Epithelial cell of prostate (primary cell): ENCODE results near the gene SNTA1.
A peak's percentile ranks its signal among the peaks of the same experiment; 100 is the strongest.
"Not testable (repeated sequence)": the region's sequence is repeated elsewhere in the genome, so short reads cannot be mapped to it uniquely, and the experiment has no call there.

Experiments used
- DNase-seq: peaks from one replicate; pipeline ENCODE4 v3.0.0-alpha.2; 2011; ENCODE audit warnings: low read depth, low spot score
- H3K27ac ChIP-seq: fragments of 450-650 bp; 2 replicates; pipeline ENCODE4 v1.5.1; 2017; ENCODE audit warnings: mild to moderate bottlenecking

SNTA1 gene

GRCh38 chr20:33433465-33434234 lies 9.9 kb downstream of the SNTA1 start:
- no peak overlapping the region for H3K27ac ChIP-seq
- DNase-seq = no peak

- no peak for DNase-seq
- no peak overlapping the region for H3K27ac ChIP-seq
Observed at GRCh38 chr20:33431797-33432381, 11.7 kb downstream of the SNTA1 start.

- not testable (repeated sequence) for H3K27ac ChIP-seq, DNase-seq
Observed at GRCh38 chr20:33423875-33424274, 19.7 kb downstream of the SNTA1 start.

- no peak overlapping the region for H3K27ac ChIP-seq
- no peak for DNase-seq
Observed at GRCh38 chr20:33423141-33423834, 20.3 kb downstream of the SNTA1 start.

GRCh38 chr20:33419140-33419974 lies 24.2 kb downstream of the SNTA1 start:
- no peak overlapping the region for H3K27ac ChIP-seq
- no peak for DNase-seq

GRCh38 chr20:33418033-33418432 lies 25.5 kb downstream of the SNTA1 start:
- no peak for DNase-seq
- H3K27ac ChIP-seq = no peak overlapping the region

GRCh38 chr20:33415948-33416347 lies 27.6 kb downstream of the SNTA1 start:
- no peak for DNase-seq
- H3K27ac ChIP-seq = no peak overlapping the region

GRCh38 chr20:33412484-33412838 lies 31.1 kb downstream of the SNTA1 start:
- H3K27ac ChIP-seq = no peak overlapping the region
- DNase-seq = no peak

GRCh38 chr20:33411711-33412483 lies 31.7 kb downstream of the SNTA1 start:
- no peak for DNase-seq

GRCh38 chr20:33411242-33411641 lies 32.3 kb downstream of the SNTA1 start:
- no peak overlapping the region for H3K27ac ChIP-seq
- no peak for DNase-seq

More at GRCh38 chr20:33411711-33412483, 31.7 kb downstream of the SNTA1 start:
- no peak overlapping the region for H3K27ac ChIP-seq

GRCh38 chr20:33410081-33410742 lies 33.4 kb downstream of the SNTA1 start:
- H3K27ac ChIP-seq = no peak overlapping the region
- DNase-seq = no peak

GRCh38 chr20:33408716-33409654 lies 34.6 kb downstream of the SNTA1 start:
- no peak for DNase-seq
- H3K27ac ChIP-seq = no peak overlapping the region

- no peak overlapping the region for H3K27ac ChIP-seq
- DNase-seq = no peak
Observed at GRCh38 chr20:33408313-33408712, 35.2 kb downstream of the SNTA1 start.

GRCh38 chr20:33407796-33408195 lies 35.8 kb downstream of the SNTA1 start:
- DNase-seq = no peak
- H3K27ac ChIP-seq = no peak overlapping the region

- no peak overlapping the region for H3K27ac ChIP-seq
- DNase-seq = no peak
Observed at GRCh38 chr20:33407251-33407650, 36.3 kb downstream of the SNTA1 start.

GRCh38 chr20:33404281-33404680 lies 39.3 kb downstream of the SNTA1 start:
- H3K27ac ChIP-seq = no peak overlapping the region
- no peak for DNase-seq

GRCh38 chr20:33401921-33402369 lies 41.6 kb downstream of the SNTA1 start:
- DNase-seq = no peak
- H3K27ac ChIP-seq = peak overlapping the region; percentile 23
